HepG2 (cell line): Measurements from ENCODE around the gene SPATA13. TPM values are rescaled to one million over a fixed set of nuclear protein-coding genes. Genes with fewer than 3 reads are reported as not detected.

Experiments
- ATAC-seq: fragments of 200-7000 bp; cut with Tn5 transposase; 3 replicates; pipeline ENCODE4 v1.9.1; 2020; ENCODE audit warnings: mild to moderate bottlenecking, moderate library complexity
- BruUV-seq: library from RNA; stranded (reverse); fragments of 400-500 nt; replicated peaks from 2 replicates; lab custom pipeline; 2021; lab: Mats Ljungman, UMichigan
- CTCF ChIA-PET: fragments of 300-600 bp; formaldehyde crosslinking; extraction: SDS; loops from one replicate; lab custom pipeline; 2021; ENCODE audit warnings: low total read pairs, inconsistent platforms, low intra/inter-chr PET ratio; lab: Yijun Ruan, JAX
- POLR2A ChIA-PET: fragments of 350-600 bp; sonication (Branson Sonifier 250); formaldehyde crosslinking; loops from one replicate; lab custom pipeline; 2020; ENCODE audit warnings: antibody characterized with exemption, inconsistent platforms; lab: Yijun Ruan, JAX
- DNase-seq: peaks from one replicate; pipeline ENCODE4 v3.0.0-alpha.2; 2015; ENCODE audit warnings: low spot score
- FAIRE-seq: peaks from 3 replicates; lab custom pipeline; 2011; peaks lifted over from hg19 to GRCh38; lab: Jason Lieb, UNC
- H2AFZ ChIP-seq: one replicate; pipeline ENCODE4 v1.6.1; 2011; ENCODE audit warnings: low read length, inconsistent platforms
- H3K27ac ChIP-seq: fragments of 300-600 bp; 3 replicates; pipeline ENCODE4 v1.8.0; 2011; ENCODE audit warnings: mixed run types, mild to moderate bottlenecking, mixed read lengths, low read length, inconsistent platforms; ENCODE audit not compliant: insufficient read depth; ENCODE audit errors: extremely low read length
- H3K27me3 ChIP-seq, 2 experiments: fragments of 200-600 bp in 1 of 2; 2 replicates in 1 of 2; 3 replicates in 1 of 2; pipeline versions ENCODE4 v1.6.0 to v1.8.0; 2011; ENCODE audit warnings: low read length in 2 of 2, mild to moderate bottlenecking in 2 of 2, moderate library complexity in 2 of 2, inconsistent platforms in 1 of 2; ENCODE audit not compliant: insufficient read depth in 2 of 2, control insufficient read depth in 1 of 2
- H3K36me3 ChIP-seq, 2 experiments: fragments of 200-600 bp in 1 of 2; replicated peaks in 1 of 2; 2 replicates in 1 of 2; 3 replicates in 1 of 2; pipeline versions ENCODE4 v1.5.1 to v1.8.0; 2011; ENCODE audit warnings: low read length in 2 of 2, inconsistent platforms in 1 of 2; ENCODE audit not compliant: insufficient read depth in 2 of 2, control insufficient read depth in 1 of 2
- H3K4me1 ChIP-seq: 2 replicates; pipeline ENCODE4 v1.5.1; 2012; ENCODE audit warnings: low read length, inconsistent platforms; ENCODE audit not compliant: insufficient read depth
- H3K4me2 ChIP-seq: 2 replicates; pipeline ENCODE4 v1.6.0; 2011; ENCODE audit warnings: low read depth, low read length, inconsistent platforms
- H3K4me3 ChIP-seq, 3 experiments: fragments of 200-600 bp in 1 of 3; sonication (generic), shearing (Covaris generic) in 1 of 3; replicated peaks in 1 of 3; 2 replicates each; pipeline ENCODE4 v1.5.1; 2011 to 2016; ENCODE audit warnings: low read length in 3 of 3, inconsistent platforms in 2 of 3, low read depth in 2 of 3, mild to moderate bottlenecking in 2 of 3, control low read depth in 1 of 3, mixed read lengths in 1 of 3; ENCODE audit not compliant: insufficient read depth in 1 of 3
- H3K79me2 ChIP-seq: one replicate; pipeline ENCODE4 v1.6.1; 2011; ENCODE audit warnings: low read length, inconsistent platforms; ENCODE audit not compliant: insufficient read depth
- H3K9ac ChIP-seq: 2 replicates; pipeline ENCODE4 v1.6.0; 2011; ENCODE audit warnings: mild to moderate bottlenecking, low read depth, low read length, inconsistent platforms; ENCODE audit not compliant: insufficient read depth
- H3K9me3 ChIP-seq: 2 replicates; pipeline ENCODE4 v1.5.1; 2012; ENCODE audit warnings: mild to moderate bottlenecking, low read length
- H4K20me1 ChIP-seq: 2 replicates; pipeline ENCODE4 v1.6.0; 2011; ENCODE audit warnings: inconsistent platforms, mild to moderate bottlenecking, low read length, moderate library complexity; ENCODE audit not compliant: insufficient read depth
- KAT7 ChIP-seq: IDR thresholded peaks from 2 replicates; pipeline ENCODE4 v1.6.1; 2018; ENCODE audit warnings: borderline replicate concordance, missing compliant biosample characterization
- MEF2D ChIP-seq: sonication (generic); formaldehyde crosslinking; IDR thresholded peaks from 2 replicates; pipeline ENCODE4 v1.5.1; 2020; ENCODE audit warnings: mild to moderate bottlenecking, missing genetic modification reagents
- RBM22 ChIP-seq: fragments of 200-400 bp; formaldehyde crosslinking; optimal IDR thresholded peaks from 2 replicates; pipeline ENCODE3; 2017; ENCODE audit warnings: mild to moderate bottlenecking, low read length, moderate library complexity
- REL ChIP-seq: sonication (generic); formaldehyde crosslinking; conservative IDR thresholded peaks from 2 replicates; pipeline ENCODE4 v1.8.0; 2022; ENCODE audit warnings: mild to moderate bottlenecking, missing genetic modification reagents, moderate library complexity
- RFXAP ChIP-seq: sonication (generic); formaldehyde crosslinking; IDR thresholded peaks from 2 replicates; pipeline ENCODE4 v1.4.0; 2020; ENCODE audit warnings: missing genetic modification reagents, borderline replicate concordance
- SKIL ChIP-seq: sonication (generic); formaldehyde crosslinking; IDR thresholded peaks from 2 replicates; pipeline ENCODE4 v1.8.0; 2022; ENCODE audit warnings: missing genetic modification reagents, mild to moderate bottlenecking, moderate library complexity, borderline replicate concordance
- SMYD3 ChIP-seq: sonication (generic); formaldehyde crosslinking; IDR thresholded peaks from 2 replicates; pipeline ENCODE4 v1.8.1; 2023; ENCODE audit warnings: mild to moderate bottlenecking, missing genetic modification reagents
- SSRP1 ChIP-seq: IDR thresholded peaks from 2 replicates; pipeline ENCODE4 v1.6.1; 2016; ENCODE audit warnings: control low read depth
- TRIM24 ChIP-seq: sonication (generic); formaldehyde crosslinking; IDR thresholded peaks from 2 replicates; pipeline ENCODE4 v1.8.0; 2022; ENCODE audit warnings: mild to moderate bottlenecking, missing genetic modification reagents
- ZBTB20 ChIP-seq: sonication (generic); formaldehyde crosslinking; IDR thresholded peaks from 2 replicates; pipeline ENCODE4 v1.8.1; 2023; ENCODE audit warnings: missing genetic modification reagents, low read depth, mild to moderate bottlenecking, borderline replicate concordance
- ZFY ChIP-seq: sonication (generic); formaldehyde crosslinking; IDR thresholded peaks from 2 replicates; pipeline ENCODE4 v1.4.0; 2020; ENCODE audit warnings: missing genetic modification reagents
- ZNF326 ChIP-seq: sonication (generic); formaldehyde crosslinking; IDR thresholded peaks from 2 replicates; pipeline ENCODE4 v1.4.0; 2020; ENCODE audit warnings: missing genetic modification reagents, borderline replicate concordance
- ZNF367 ChIP-seq: sonication (generic); formaldehyde crosslinking; IDR thresholded peaks from 2 replicates; pipeline ENCODE4 v1.4.0; 2020; ENCODE audit warnings: missing genetic modification reagents, borderline replicate concordance
- ZNF501 ChIP-seq: sonication (generic); formaldehyde crosslinking; IDR thresholded peaks from 2 replicates; pipeline ENCODE4 v1.5.1; 2020; ENCODE audit warnings: mild to moderate bottlenecking, moderate library complexity, missing genetic modification reagents
- ZSCAN20 ChIP-seq: sonication (generic); formaldehyde crosslinking; IDR thresholded peaks from 2 replicates; pipeline ENCODE4 v1.4.0; 2020; ENCODE audit warnings: missing genetic modification reagents, mild to moderate bottlenecking, borderline replicate concordance
- WGBS: methylation state at CpG from one replicate; pipeline ENCODE4 v1.1.6; 2017; ENCODE audit warnings: low lambda C conversion rate; 5-methylcytosine and 5-hydroxymethylcytosine counted together
- in situ Hi-C: cut with HindIII; loops from 2 replicates; pipeline ENCODE4 v1.10.0; 2017; ENCODE audit warnings: low pct_unique_long_range_greater_than_20kb; ENCODE audit not compliant: extremely low pct_ligation_motif_present
- intact Hi-C: fragments of 100-400 bp; cut with micrococcal nuclease; formaldehyde crosslinking; loops from one replicate; pipeline ENCODE4 v1.10.0; 2022; ENCODE audit not compliant: unreplicated experiment
- polyA plus RNA-seq, 8 experiments: library from polyadenylated mRNA; depleted of rRNA in 3 of 8; stranded (reverse) in 7 of 8; unstranded in 1 of 8; fragments of >200 nt; fragmentation: Illumina TruSeq in 4 of 8; extraction: Trizol in 4 of 8; gene quantifications; 2 replicates each; pipeline versions ENCODE4 v1.2.1 to v1.2.3, GENCODE V29; 2011 to 2016; ENCODE audit warnings: low read depth in 4 of 8, missing spikeins in 1 of 8, mixed read lengths in 1 of 8; ENCODE audit not compliant: insufficient read depth in 1 of 8
- total RNA-seq, 5 experiments: library from RNA; depleted of rRNA; stranded (reverse); fragments of >200 nt; fragmentation: Illumina TruSeq; extraction: Trizol; gene quantifications; 2 replicates each; pipeline ENCODE4 v1.2.3, GENCODE V29; 2016; ENCODE audit warnings: low read depth in 1 of 5
- TF ChIP-seq, protein P1 (sequence below): sonication (generic); formaldehyde crosslinking; IDR thresholded peaks from 2 replicates; pipeline ENCODE4 v1.4.0; 2020; ENCODE audit warnings: low read depth, mild to moderate bottlenecking, missing genetic modification reagents
- TF ChIP-seq, protein P2 (sequence below): fragments of 450-650 bp; IDR thresholded peaks from 2 replicates; pipeline ENCODE4 v1.6.1; 2017
- TF ChIP-seq, protein P3 (sequence below): sonication (generic); formaldehyde crosslinking; IDR thresholded peaks from 2 replicates; pipeline ENCODE4 v1.5.0; 2020; ENCODE audit warnings: missing genetic modification reagents, mild to moderate bottlenecking, borderline replicate concordance

SPATA13 gene
- total and polyA plus RNA-seq, 2 of the 13 experiments (the other 11 are each of a cell fraction or from before 2014, with no cell fraction given): 11.3 to 14.2 TPM

DNA sequence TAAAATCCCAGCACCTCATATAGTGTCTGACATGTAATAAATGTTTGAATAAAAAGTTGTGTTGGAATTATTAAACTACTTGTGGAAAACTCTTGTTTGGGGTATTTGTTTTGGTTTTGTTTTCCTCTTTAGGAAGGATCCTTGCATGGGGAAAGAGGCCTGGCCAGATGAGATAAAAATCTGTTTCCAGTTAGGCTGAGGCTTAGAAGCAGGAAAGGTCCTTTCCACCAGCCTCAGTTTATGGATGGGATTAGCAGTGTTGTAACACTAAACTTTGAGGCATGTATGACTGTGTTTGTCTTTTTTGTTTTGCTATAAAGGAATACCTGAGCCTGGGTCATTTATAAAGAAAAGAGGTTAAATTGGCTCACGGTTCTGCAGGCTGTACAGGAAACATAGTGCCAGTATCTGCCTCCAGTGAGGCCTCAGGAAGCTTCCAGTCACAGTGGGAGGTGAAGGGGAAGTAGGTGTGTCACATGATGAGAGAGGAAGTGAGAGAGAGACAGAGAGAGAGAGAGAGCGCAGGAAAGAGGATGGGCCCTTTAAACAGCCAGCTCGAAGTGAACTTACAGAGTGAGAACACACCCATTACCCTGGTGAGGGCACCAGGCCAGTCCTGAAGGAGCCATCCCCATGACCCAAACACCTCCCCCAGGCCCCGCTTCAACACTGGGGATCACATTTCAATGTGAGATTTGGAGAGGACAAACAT is 21.6 kb downstream of the SPATA13 start:
- H4K20me1 ChIP-seq: no peaks in the 10 kb centered on the region
- H3K27me3 ChIP-seq: no peaks in the 10 kb centered on the region
- ChIA-PET POLR2A (interaction anchor here (1.1 to 5.0 kb wide), 4 partner anchors 21 to 36 kb away, joined by 3 to 45 read pairs (median 10); partner anchors contain the start of gene SPATA13), CTCF (interaction anchor here (0.6 kb wide), 1 partner anchor 10 kb away, joined by 3 read pairs; no protein-coding TSS in a partner anchor)
- H3K27ac ChIP-seq: peak overlapping the region; percentile 98
- ATAC-seq (peak; percentile 59), DNase-seq (peak; percentile 50), FAIRE-seq (no peak)
- H3K36me3 ChIP-seq: no peaks in the 10 kb centered on the region
- H3K9me3 ChIP-seq: no peaks in the 10 kb centered on the region
- H3K4me2 ChIP-seq: peak overlapping the region; percentile 87
- peak overlapping the region; percentile 88 for H3K9ac ChIP-seq
- H3K79me2 ChIP-seq: peaks cover 75% of the 10 kb centered on the region
- peak overlapping the region in 2 of 3 experiments; percentile 22 to 60; a peak in 3 of 6 replicates for H3K4me3 ChIP-seq
- H2AFZ ChIP-seq: no peak overlapping the region
- in situ Hi-C loops: no loop called here
- BruUV-seq: no TSS peak
- intact Hi-C loops: loop anchor here (1.0 kb wide), 1 partner anchor 21 kb away; no protein-coding TSS in a partner anchor
- 21% methylated on average over 4 of the region's 4 CpGs for WGBS
- H3K4me1 ChIP-seq: peaks cover 87% of the 10 kb centered on the region
- TF ChIP-seq REL (CRISPR knock-in tag) (no peak), ZNF326 (no peak), RFXAP (CRISPR knock-in tag) (no peak), ZNF501 (CRISPR knock-in tag) (no peak), ZSCAN20 (no peak), ZNF367 (CRISPR knock-in tag) (no peak), MEF2D (CRISPR knock-in tag) (no peak), SKIL (CRISPR knock-in tag) (no peak), SMYD3 (CRISPR knock-in tag) (no peak), ZFY (CRISPR knock-in tag) (peak; percentile 15; the same call in 1 of the 2 replicates), TRIM24 (no peak), KAT7 (CRISPR knock-in tag) (peak; percentile 55), ZBTB20 (CRISPR knock-in tag) (no peak), RBM22 (no peak), SSRP1 (CRISPR knock-in tag) (no peak)
- TF ChIP-seq, protein P1, sequence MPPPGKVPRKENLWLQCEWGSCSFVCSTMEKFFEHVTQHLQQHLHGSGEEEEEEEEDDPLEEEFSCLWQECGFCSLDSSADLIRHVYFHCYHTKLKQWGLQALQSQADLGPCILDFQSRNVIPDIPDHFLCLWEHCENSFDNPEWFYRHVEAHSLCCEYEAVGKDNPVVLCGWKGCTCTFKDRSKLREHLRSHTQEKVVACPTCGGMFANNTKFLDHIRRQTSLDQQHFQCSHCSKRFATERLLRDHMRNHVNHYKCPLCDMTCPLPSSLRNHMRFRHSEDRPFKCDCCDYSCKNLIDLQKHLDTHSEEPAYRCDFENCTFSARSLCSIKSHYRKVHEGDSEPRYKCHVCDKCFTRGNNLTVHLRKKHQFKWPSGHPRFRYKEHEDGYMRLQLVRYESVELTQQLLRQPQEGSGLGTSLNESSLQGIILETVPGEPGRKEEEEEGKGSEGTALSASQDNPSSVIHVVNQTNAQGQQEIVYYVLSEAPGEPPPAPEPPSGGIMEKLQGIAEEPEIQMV (CRISPR knock-in tag): no peak
- TF ChIP-seq, protein P2, sequence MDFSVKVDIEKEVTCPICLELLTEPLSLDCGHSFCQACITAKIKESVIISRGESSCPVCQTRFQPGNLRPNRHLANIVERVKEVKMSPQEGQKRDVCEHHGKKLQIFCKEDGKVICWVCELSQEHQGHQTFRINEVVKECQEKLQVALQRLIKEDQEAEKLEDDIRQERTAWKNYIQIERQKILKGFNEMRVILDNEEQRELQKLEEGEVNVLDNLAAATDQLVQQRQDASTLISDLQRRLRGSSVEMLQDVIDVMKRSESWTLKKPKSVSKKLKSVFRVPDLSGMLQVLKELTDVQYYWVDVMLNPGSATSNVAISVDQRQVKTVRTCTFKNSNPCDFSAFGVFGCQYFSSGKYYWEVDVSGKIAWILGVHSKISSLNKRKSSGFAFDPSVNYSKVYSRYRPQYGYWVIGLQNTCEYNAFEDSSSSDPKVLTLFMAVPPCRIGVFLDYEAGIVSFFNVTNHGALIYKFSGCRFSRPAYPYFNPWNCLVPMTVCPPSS: no peak
- TF ChIP-seq, protein P3, sequence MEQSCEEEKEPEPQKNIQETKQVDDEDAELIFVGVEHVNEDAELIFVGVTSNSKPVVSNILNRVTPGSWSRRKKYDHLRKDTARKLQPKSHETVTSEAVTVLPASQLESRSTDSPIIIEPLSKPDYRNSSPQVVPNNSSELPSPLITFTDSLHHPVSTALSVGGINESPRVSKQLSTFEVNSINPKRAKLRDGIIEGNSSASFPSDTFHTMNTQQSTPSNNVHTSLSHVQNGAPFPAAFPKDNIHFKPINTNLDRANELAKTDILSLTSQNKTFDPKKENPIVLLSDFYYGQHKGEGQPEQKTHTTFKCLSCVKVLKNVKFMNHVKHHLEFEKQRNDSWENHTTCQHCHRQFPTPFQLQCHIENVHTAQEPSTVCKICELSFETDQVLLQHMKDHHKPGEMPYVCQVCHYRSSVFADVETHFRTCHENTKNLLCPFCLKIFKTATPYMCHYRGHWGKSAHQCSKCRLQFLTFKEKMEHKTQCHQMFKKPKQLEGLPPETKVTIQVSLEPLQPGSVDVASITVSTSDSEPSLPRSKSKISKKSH (CRISPR knock-in tag): no peak
